OCI-LY7 (cell line): ENCODE results near the gene ACAT2. TPM values are rescaled to one million over a fixed set of nuclear protein-coding genes. Genes with fewer than 3 reads are reported as not detected.

Experiments
- BruUV-seq: library from RNA; stranded (reverse); fragments of 400-500 nt; replicated peaks from 2 replicates; lab custom pipeline; 2021; lab: Mats Ljungman, UMichigan
- CTCF ChIA-PET: fragments of 300-600 bp; sonication (Branson Sonifier 250); formaldehyde crosslinking; loops from one replicate; lab custom pipeline; 2022; ENCODE audit warnings: antibody characterized with exemption; ENCODE audit not compliant: unreplicated experiment; lab: Charles Lee
- POLR2A ChIA-PET: fragments of 300-600 bp; sonication (Branson Sonifier 250); formaldehyde crosslinking; loops from one replicate; lab custom pipeline; 2022; ENCODE audit warnings: antibody characterized with exemption; lab: Charles Lee
- DNase-seq: peaks from one replicate; pipeline ENCODE4 v3.0.0-alpha.2; 2015; ENCODE audit warnings: low spot score
- H2AFZ ChIP-seq: fragments of 200-600 bp; sonication (generic), shearing (Covaris generic); 2 replicates; pipeline ENCODE4 v1.6.1; 2014; ENCODE audit warnings: mild to moderate bottlenecking, antibody characterized with exemption, low read length, moderate library complexity
- H3K27ac ChIP-seq: fragments of 200-600 bp; sonication (generic); 2 replicates; pipeline ENCODE4 v1.5.1; 2014; ENCODE audit warnings: mixed run types, low read depth, mild to moderate bottlenecking, moderate library complexity, low read length, inconsistent platforms; ENCODE audit not compliant: poor library complexity, severe bottlenecking
- H3K36me3 ChIP-seq: fragments of 200-600 bp; sonication (generic); 2 replicates; pipeline ENCODE4 v1.6.1; 2014; ENCODE audit warnings: mild to moderate bottlenecking, antibody characterized with exemption, low read length, moderate library complexity, mixed read lengths; ENCODE audit not compliant: insufficient read depth
- H3K4me1 ChIP-seq: fragments of 200-600 bp; sonication (generic); 2 replicates; pipeline ENCODE4 v1.5.1; 2014; ENCODE audit warnings: mild to moderate bottlenecking, low read length; ENCODE audit not compliant: insufficient read depth, poor library complexity, severe bottlenecking
- H3K4me2 ChIP-seq: fragments of 200-600 bp; sonication (generic); 2 replicates; pipeline ENCODE4 v1.6.1; 2014; ENCODE audit warnings: mild to moderate bottlenecking, low read length
- H3K4me3 ChIP-seq: fragments of 200-600 bp; sonication (generic); 2 replicates; pipeline ENCODE4 v1.5.1; 2014; ENCODE audit warnings: mild to moderate bottlenecking, low read depth, low read length; ENCODE audit not compliant: poor library complexity, severe bottlenecking
- H3K79me2 ChIP-seq: fragments of 200-600 bp; sonication (generic); 2 replicates; pipeline ENCODE4 v1.6.1; 2016; ENCODE audit warnings: low read depth, mild to moderate bottlenecking, low read length, moderate library complexity, mixed read lengths; ENCODE audit not compliant: insufficient read depth
- H3K9me2 ChIP-seq: fragments of 200-600 bp; sonication (generic); 2 replicates; pipeline ENCODE4 v1.6.1; 2016; ENCODE audit warnings: mild to moderate bottlenecking, low read length, mixed read lengths; ENCODE audit not compliant: insufficient read depth
- H3K9me3 ChIP-seq: fragments of 200-600 bp; sonication (generic); 2 replicates; pipeline ENCODE4 v1.6.1; 2014; ENCODE audit warnings: mild to moderate bottlenecking, mixed run types, low read length, mixed read lengths
- H4K20me1 ChIP-seq: fragments of 200-600 bp; sonication (generic); 2 replicates; pipeline ENCODE4 v1.6.1; 2014; ENCODE audit warnings: mild to moderate bottlenecking, antibody characterized with exemption, low read length, moderate library complexity, mixed read lengths; ENCODE audit not compliant: insufficient read depth
- EZH2phosphoT487 ChIP-seq: fragments of 200-600 bp; sonication (generic); IDR thresholded peaks from 2 replicates; pipeline ENCODE4 v1.6.1; 2018; ENCODE audit warnings: low read depth, borderline replicate concordance, mild to moderate bottlenecking, mixed run types, antibody characterized with exemption, low read length, moderate library complexity, mixed read lengths
- intact Hi-C: fragments of 100-400 bp; cut with micrococcal nuclease; formaldehyde crosslinking; loops from one replicate; pipeline ENCODE4 v1.10.0; 2022; ENCODE audit not compliant: unreplicated experiment
- total RNA-seq, 2 experiments: library from RNA; depleted of rRNA in 1 of 2; stranded (reverse); fragments of >200 nt in 1 of 2; shearing (Covaris generic) in 1 of 2; gene quantifications; 2 replicates each; pipeline ENCODE4 v1.2.3, GENCODE V29; 2014 to 2022
- TF ChIP-seq, protein P1 (sequence below): fragments of 200-600 bp; sonication (generic); conservative IDR thresholded peaks from 2 replicates; pipeline ENCODE4 v1.5.1; 2014; ENCODE audit warnings: mild to moderate bottlenecking, antibody characterized with exemption, low read length, moderate library complexity, mixed read lengths

The ACAT2 gene
- total RNA-seq, 2 experiments from 2014 or later, result 42.4 to 110 TPM

- no peak for DNase-seq
- Histone ChIP-seq H3K36me3 (peaks cover 95% of the 10 kb centered on the region), H3K79me2 (peaks cover 15% of the 10 kb centered on the region; the same call in 1 of the 2 replicates), H3K27ac (no peak overlapping the region), H3K4me3 (no peak overlapping the region), H3K4me1 (peaks cover under 1% of the 10 kb centered on the region), H3K4me2 (no peak overlapping the region), H3K9me3 (no peaks in the 10 kb centered on the region), H3K9me2 (no peaks in the 10 kb centered on the region), H4K20me1 (0 out of 2 replicates have a peak, but pooled peaks cover 7% of the 10 kb centered on the region), H2AFZ (no peak overlapping the region)
- no peak for TF ChIP-seq EZH2phosphoT487
- TF ChIP-seq, protein P1, sequence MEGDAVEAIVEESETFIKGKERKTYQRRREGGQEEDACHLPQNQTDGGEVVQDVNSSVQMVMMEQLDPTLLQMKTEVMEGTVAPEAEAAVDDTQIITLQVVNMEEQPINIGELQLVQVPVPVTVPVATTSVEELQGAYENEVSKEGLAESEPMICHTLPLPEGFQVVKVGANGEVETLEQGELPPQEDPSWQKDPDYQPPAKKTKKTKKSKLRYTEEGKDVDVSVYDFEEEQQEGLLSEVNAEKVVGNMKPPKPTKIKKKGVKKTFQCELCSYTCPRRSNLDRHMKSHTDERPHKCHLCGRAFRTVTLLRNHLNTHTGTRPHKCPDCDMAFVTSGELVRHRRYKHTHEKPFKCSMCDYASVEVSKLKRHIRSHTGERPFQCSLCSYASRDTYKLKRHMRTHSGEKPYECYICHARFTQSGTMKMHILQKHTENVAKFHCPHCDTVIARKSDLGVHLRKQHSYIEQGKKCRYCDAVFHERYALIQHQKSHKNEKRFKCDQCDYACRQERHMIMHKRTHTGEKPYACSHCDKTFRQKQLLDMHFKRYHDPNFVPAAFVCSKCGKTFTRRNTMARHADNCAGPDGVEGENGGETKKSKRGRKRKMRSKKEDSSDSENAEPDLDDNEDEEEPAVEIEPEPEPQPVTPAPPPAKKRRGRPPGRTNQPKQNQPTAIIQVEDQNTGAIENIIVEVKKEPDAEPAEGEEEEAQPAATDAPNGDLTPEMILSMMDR, result no peak
- CTCF ChIA-PET, result no interaction called here
- TSS peak; percentile 68 for BruUV-seq
- POLR2A ChIA-PET, result no interaction called here
- intact Hi-C loops, result no loop called here
Measured at GRCh38 chr6:159754959-159755914, 6.6 kb upstream of the ACAT2 start.

- no TSS peak for BruUV-seq
- Histone ChIP-seq H3K36me3 (peaks cover 85% of the 10 kb centered on the region), H2AFZ (no peak overlapping the region), H3K4me1 (peaks cover 9% of the 10 kb centered on the region), H3K79me2 (peaks cover 7% of the 10 kb centered on the region; the same call in 1 of the 2 replicates), H4K20me1 (0 out of 2 replicates have a peak, but pooled peaks cover 3% of the 10 kb centered on the region), H3K9me3 (no peaks in the 10 kb centered on the region), H3K4me3 (no peak overlapping the region), H3K9me2 (no peaks in the 10 kb centered on the region), H3K27ac (no peak overlapping the region), H3K4me2 (no peak overlapping the region)
- POLR2A ChIA-PET, result interaction anchor here (0.5 to 1.1 kb wide), 4 partner anchors 19 to 170 kb away, joined by 3 read pairs; no protein-coding TSS in a partner anchor
- intact Hi-C loops, result no loop called here
- no peak for TF ChIP-seq EZH2phosphoT487
- TF ChIP-seq, protein P1, result no peak
- DNase-seq, result no peak
- CTCF ChIA-PET, result no interaction called here
Measured at GRCh38 chr6:159756508-159756907, 5.3 kb upstream of the ACAT2 start.
